Measurements from ENCODE around the gene MICALL2. TPM values are rescaled to one million over a fixed set of nuclear protein-coding genes. Genes with fewer than 3 reads are reported as not detected.
"Not testable (repeated sequence)": the region's sequence is repeated elsewhere in the genome, so short reads cannot be mapped to it uniquely, and the experiment has no call there.

MICALL2 gene
- total RNA-seq, 2 donors from 2014 or later = 62.8 to 117 TPM

DNA sequence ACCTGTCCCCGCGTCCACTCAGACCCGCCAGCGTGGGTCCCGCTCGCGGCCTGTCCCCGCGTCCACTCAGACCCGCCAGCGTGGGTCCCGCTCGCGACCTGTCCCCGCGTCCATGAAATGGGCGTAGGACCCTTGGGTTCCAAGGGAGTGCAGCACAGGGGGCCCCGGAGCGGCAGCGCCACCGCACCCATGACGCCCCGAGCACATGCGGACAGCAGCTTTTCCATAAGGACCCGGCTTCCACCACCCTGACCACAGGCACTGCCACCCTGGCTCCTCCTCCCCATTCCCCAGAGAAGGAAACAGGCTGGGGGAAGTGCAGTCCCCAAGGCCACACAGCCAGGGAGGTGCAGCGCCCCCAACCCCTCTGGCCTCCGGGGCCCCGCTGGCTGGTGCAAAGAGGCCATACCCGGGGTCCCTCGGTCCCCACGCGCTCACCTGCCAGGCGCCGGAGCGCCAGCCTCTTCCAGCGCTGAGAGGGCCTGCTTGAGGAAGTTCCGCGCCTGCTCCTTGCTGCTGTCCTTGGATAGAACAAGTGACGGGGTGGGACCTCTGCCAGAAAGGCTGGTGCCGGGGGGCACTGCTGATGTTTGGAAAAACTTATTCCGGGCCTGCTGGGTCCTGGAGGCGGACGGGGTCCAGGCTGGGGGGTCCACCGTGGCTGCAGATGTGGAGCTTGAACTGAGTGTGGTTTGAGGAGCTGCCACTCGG is 14.9 kb downstream of the MICALL2 start:
- no peaks in the 10 kb centered on the region for H3K36me3 ChIP-seq
- intact Hi-C loops (cut with DNase I) = no loop called here

DNA sequence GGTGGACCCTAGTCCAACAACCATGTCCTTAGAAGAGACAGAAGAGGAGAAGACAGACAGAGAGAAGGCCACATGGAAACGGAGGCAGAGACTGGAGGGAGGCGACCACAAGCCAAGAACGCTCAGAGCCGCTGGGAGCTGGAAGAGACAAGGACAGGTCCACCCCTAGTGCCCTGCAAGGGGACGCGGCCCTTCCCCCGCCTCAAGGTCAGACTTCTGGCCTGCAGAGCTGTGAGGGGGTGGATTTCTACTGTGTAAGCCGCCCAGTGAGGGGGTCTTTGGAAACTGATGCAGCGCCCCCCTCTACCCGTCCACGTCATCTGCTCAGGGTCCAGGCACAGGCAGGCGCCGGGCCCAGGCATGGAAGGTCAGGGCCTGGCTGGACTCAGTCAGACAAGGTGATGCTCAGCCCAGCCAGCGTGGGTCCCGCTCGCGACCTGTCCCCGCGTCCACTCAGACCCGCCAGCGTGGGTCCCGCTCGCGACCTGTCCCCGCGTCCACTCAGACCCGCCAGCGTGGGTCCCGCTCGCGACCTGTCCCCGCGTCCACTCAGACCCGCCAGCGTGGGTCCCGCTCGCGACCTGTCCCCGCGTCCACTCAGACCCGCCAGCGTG is 15.6 kb downstream of the MICALL2 start:
- H3K9ac ChIP-seq (ENCODE audit: low read depth in 2 of 2, low read length in 2 of 2); H3K27ac ChIP-seq; intact Hi-C loops (cut with DNase I); H3K4me1 ChIP-seq; DNase-seq; H3K4me3 ChIP-seq; H3K36me3 ChIP-seq; H3K9me3 ChIP-seq; H3K27me3 ChIP-seq: not testable (repeated sequence)

More for the DNA sequence above, 14.9 kb downstream of the MICALL2 start:
- Histone ChIP-seq H3K9me3 (no peaks in the 10 kb centered on the region), H3K27ac (no peak overlapping the region), H3K4me1 (no peaks in the 10 kb centered on the region), H3K9ac (ENCODE audit: low read depth in 2 of 2, low read length in 2 of 2) (no peak overlapping the region), H3K27me3 (no peaks in the 10 kb centered on the region), H3K4me3 (no peak overlapping the region)
- DNase-seq = no peak
- TF ChIP-seq, protein P1, sequence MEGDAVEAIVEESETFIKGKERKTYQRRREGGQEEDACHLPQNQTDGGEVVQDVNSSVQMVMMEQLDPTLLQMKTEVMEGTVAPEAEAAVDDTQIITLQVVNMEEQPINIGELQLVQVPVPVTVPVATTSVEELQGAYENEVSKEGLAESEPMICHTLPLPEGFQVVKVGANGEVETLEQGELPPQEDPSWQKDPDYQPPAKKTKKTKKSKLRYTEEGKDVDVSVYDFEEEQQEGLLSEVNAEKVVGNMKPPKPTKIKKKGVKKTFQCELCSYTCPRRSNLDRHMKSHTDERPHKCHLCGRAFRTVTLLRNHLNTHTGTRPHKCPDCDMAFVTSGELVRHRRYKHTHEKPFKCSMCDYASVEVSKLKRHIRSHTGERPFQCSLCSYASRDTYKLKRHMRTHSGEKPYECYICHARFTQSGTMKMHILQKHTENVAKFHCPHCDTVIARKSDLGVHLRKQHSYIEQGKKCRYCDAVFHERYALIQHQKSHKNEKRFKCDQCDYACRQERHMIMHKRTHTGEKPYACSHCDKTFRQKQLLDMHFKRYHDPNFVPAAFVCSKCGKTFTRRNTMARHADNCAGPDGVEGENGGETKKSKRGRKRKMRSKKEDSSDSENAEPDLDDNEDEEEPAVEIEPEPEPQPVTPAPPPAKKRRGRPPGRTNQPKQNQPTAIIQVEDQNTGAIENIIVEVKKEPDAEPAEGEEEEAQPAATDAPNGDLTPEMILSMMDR (IDR thresholded peaks at IDR 0.05) = no peak

DNA sequence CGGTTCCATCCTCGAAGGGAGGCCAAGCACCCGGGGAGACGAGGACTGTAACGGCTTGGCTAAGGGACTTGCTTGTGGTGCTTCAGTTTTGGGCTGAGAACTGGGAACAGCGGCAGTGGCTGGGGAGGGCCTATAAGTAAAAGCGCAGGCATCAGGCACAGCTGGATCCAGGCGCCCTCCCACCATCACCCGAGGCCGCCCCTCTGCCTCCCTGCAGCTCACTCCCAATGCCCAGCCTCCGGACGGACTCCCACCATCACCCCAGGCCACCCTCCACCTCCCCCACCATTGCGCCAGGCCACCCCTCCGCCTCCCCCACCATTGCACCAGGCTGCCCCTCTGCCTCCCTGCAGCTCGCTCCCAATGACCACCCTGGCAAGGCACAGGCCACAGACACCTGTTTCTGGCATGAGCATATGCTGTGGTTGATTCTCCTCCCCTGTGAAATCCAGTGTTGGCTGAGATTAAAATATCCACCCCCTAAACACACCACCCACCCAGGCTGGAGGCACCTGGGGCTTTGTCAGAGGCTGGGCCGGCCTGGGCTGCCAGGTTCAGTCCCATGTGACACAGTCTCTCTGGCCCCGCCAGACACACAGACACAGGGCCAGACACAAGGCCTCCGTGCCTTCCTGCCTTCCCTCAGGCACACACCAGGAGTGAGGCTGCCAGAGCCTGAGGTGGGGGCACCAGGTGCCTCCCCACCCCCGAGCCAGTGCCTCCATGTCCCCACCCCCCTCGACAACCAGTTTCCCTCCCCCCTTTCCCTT is 16.7 kb downstream of the MICALL2 start:
- Histone ChIP-seq H3K4me3 (no peak overlapping the region), H3K9me3 (no peaks in the 10 kb centered on the region), H3K27ac (no peak overlapping the region), H3K36me3 (no peaks in the 10 kb centered on the region), H3K4me1 (no peaks in the 10 kb centered on the region), H3K27me3 (no peaks in the 10 kb centered on the region), H3K9ac (ENCODE audit: low read depth in 2 of 2, low read length in 2 of 2) (no peak overlapping the region)
- TF ChIP-seq, protein P1 (IDR thresholded peaks at IDR 0.05) = no peak
- no peak for DNase-seq
- intact Hi-C loops (cut with DNase I) = no loop called here

DNA sequence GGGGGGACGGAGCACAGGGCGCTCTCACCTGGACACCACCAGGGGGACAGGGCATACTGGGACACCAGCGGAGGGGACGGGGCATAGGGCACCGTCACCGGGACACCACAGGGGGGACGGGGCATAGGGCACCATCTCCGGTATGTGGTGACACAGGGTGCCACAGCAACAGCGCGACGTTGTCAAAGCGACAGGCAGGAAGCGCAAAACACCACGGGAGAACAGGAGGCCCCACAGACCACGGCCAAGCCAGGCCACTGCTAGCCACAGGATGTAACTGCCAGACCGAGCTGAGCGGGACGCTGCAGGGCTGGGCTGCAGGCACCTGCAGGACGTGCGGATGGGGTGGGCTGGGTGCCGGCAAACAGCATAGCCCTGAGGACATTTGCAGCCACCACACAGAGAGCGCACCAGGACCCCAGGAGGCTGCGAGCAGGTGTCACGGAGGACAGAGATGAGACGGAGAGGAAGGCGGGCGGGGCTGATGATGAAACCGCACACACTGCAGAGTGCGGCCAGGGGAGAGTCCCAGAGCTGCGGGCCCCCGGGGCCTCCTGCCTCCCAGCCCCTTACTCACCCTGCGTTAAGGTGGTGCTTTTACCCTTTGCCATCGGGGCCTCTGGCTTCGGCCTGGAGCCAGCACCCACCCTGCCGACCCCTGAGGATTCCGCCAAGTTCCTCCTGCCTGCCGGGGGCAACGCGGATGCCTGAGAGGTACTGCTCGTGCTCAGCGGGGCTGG is 17.5 kb downstream of the MICALL2 start:
- TF ChIP-seq, protein P1 (IDR thresholded peaks at IDR 0.05) = no peak
- Histone ChIP-seq H3K27me3 (no peaks in the 10 kb centered on the region), H3K4me3 (no peak overlapping the region), H3K27ac (no peak overlapping the region), H3K9ac (ENCODE audit: low read depth in 2 of 2, low read length in 2 of 2) (no peak overlapping the region), H3K36me3 (no peaks in the 10 kb centered on the region), H3K9me3 (no peaks in the 10 kb centered on the region), H3K4me1 (no peaks in the 10 kb centered on the region)
- DNase-seq = no peak
- intact Hi-C loops (cut with DNase I) = no loop called here

DNA sequence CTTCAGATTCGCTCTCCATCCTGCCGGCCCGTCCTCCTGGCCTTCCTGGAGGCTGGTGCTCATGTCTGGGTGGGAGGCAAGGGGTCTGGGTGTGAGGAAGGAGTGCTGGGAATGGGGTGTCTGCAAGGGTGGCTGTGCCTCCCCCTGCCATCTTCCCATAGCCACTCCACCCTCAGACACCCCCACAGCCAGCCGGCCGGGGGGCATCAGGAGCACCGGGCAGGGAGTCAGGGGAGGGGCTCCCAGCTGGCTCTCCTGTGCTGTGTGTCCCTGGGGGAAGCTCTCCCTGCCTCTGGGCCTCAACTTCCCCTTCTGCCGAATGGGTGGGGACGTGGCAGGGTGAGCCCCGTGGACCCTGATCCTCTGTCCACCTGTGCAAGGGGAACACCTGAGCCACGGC is 18.6 kb downstream of the MICALL2 start:
- no peak overlapping the region for H3K4me3 ChIP-seq
- H3K9ac ChIP-seq (ENCODE audit: low read depth in 2 of 2, low read length in 2 of 2) = no peak overlapping the region
- no peaks in the 10 kb centered on the region for H3K27me3 ChIP-seq
- no peaks in the 10 kb centered on the region for H3K4me1 ChIP-seq
- intact Hi-C loops (cut with DNase I) = no loop called here
- TF ChIP-seq, protein P1 (IDR thresholded peaks at IDR 0.05) = no peak
- no peaks in the 10 kb centered on the region for H3K36me3 ChIP-seq
- no peaks in the 10 kb centered on the region for H3K9me3 ChIP-seq
- DNase-seq = no peak
- H3K27ac ChIP-seq = no peak overlapping the region

All from colonic mucosa (tissue), 4 donors.